HCT116 (cell line): ENCODE measurements around the gene ETV7. TPM values are rescaled to one million over a fixed set of nuclear protein-coding genes. Genes with fewer than 3 reads are reported as not detected.

Experiments
- ATAC-seq: fragments of 200-7000 bp; cut with Tn5 transposase; 2 replicates; pipeline ENCODE4 v1.9.1; 2020; ENCODE audit warnings: mild to moderate bottlenecking, moderate library complexity
- BruUV-seq: library from RNA; stranded (reverse); fragments of 400-500 nt; replicated peaks from 2 replicates; lab custom pipeline; 2021; lab: Mats Ljungman, UMichigan
- CTCF ChIA-PET: fragments of 300-600 bp; sonication (Branson Sonifier 250); formaldehyde crosslinking; loops from one replicate; lab custom pipeline; 2021; ENCODE audit warnings: antibody characterized with exemption; lab: Charles Lee
- POLR2A ChIA-PET: fragments of 300-600, 350-600 bp; sonication (Branson Sonifier 250); formaldehyde crosslinking; loops from one replicate; lab custom pipeline; 2021; ENCODE audit warnings: antibody characterized with exemption; lab: Charles Lee
- RAD21 ChIA-PET, 2 experiments: fragments of 300-600 bp; sonication (Branson Sonifier 250); formaldehyde crosslinking; loops; one replicate each; lab custom pipeline; 2023; ENCODE audit warnings: low total read pairs in 2 of 2; ENCODE audit not compliant: uncharacterized antibody in 2 of 2, unreplicated experiment in 2 of 2, low non-redundant PET in 1 of 2; lab: Charles Lee
- DNase-seq: peaks from one replicate; pipeline ENCODE4 v3.0.0-alpha.2; 2010; ENCODE audit warnings: low read depth, low spot score
- H2AFZ ChIP-seq: fragments of 200-600 bp; shearing (Covaris generic), sonication (generic); 2 replicates; pipeline ENCODE4 v1.6.1; 2017; ENCODE audit warnings: low read depth, mixed run types, mixed read lengths, antibody characterized with exemption, low read length; ENCODE audit not compliant: poor library complexity, severe bottlenecking
- H3K27ac ChIP-seq: 2 replicates; pipeline ENCODE4 v1.5.1; 2012; ENCODE audit warnings: low read depth, low read length
- H3K27me3 ChIP-seq: fragments of 200-600 bp; sonication (generic); 2 replicates; pipeline ENCODE4 v1.6.1; 2016; ENCODE audit warnings: mixed run types, low read length, mixed read lengths; ENCODE audit not compliant: insufficient read depth
- H3K36me3 ChIP-seq, 2 experiments: fragments of 200-500 bp in 1 of 2; fragments of 200-600 bp in 1 of 2; sonication (Bioruptor generic) in 1 of 2; sonication (generic) in 1 of 2; 2 replicates each; pipeline versions ENCODE4 v1.5.1 to v1.6.1; 2014 to 2016; ENCODE audit warnings: low read length in 2 of 2, inconsistent platforms in 1 of 2, mixed read lengths in 1 of 2, mixed run types in 1 of 2; ENCODE audit not compliant: insufficient read depth in 2 of 2, control insufficient read depth in 1 of 2
- H3K4me1 ChIP-seq, 2 experiments: fragments of 200-600 bp in 1 of 2; sonication (generic) in 1 of 2; 2 replicates each; pipeline versions ENCODE4 v1.5.1 to v1.6.1; 2012 to 2017; ENCODE audit warnings: low read length in 2 of 2, inconsistent platforms in 1 of 2, mild to moderate bottlenecking in 1 of 2, mixed read lengths in 1 of 2, mixed run types in 1 of 2, moderate library complexity in 1 of 2; ENCODE audit not compliant: insufficient read depth in 2 of 2, control insufficient read depth in 1 of 2
- H3K4me2 ChIP-seq: fragments of 200-600 bp; sonication (generic); 2 replicates; pipeline ENCODE4 v1.6.1; 2017; ENCODE audit warnings: mixed run types, low read length, mixed read lengths
- H3K4me3 ChIP-seq, 2 experiments: fragments of 200-600 bp in 1 of 2; sonication (generic) in 1 of 2; replicated peaks in 1 of 2; 2 replicates each; pipeline ENCODE4 v1.5.1; 2011 to 2016; ENCODE audit warnings: low read length in 2 of 2, control low read depth in 1 of 2, low read depth in 1 of 2, mild to moderate bottlenecking in 1 of 2, mixed read lengths in 1 of 2, mixed run types in 1 of 2
- H3K79me2 ChIP-seq: fragments of 200-600 bp; sonication (generic); 2 replicates; pipeline ENCODE4 v1.6.1; 2017; ENCODE audit warnings: mild to moderate bottlenecking, mixed run types, low read length, moderate library complexity, mixed read lengths; ENCODE audit not compliant: insufficient read depth
- H3K9ac ChIP-seq: fragments of 200-600 bp; sonication (generic); 2 replicates; pipeline ENCODE4 v1.6.1; 2016; ENCODE audit warnings: low read length, mixed read lengths
- H3K9me2 ChIP-seq: fragments of 200-600 bp; sonication (generic), shearing (Covaris generic); 2 replicates; pipeline ENCODE4 v1.6.1; 2017; ENCODE audit warnings: mixed run types, mild to moderate bottlenecking, moderate library complexity; ENCODE audit not compliant: insufficient read depth
- H3K9me3 ChIP-seq, 2 experiments: fragments of 200-500 bp in 1 of 2; fragments of 200-600 bp in 1 of 2; sonication (Bioruptor generic) in 1 of 2; sonication (generic) in 1 of 2; 2 replicates each; pipeline ENCODE4 v1.6.1; 2014 to 2017; ENCODE audit warnings: low read length in 2 of 2, mixed read lengths in 2 of 2, inconsistent platforms in 1 of 2, low read depth in 1 of 2, mild to moderate bottlenecking in 1 of 2, mixed run types in 1 of 2, moderate library complexity in 1 of 2; ENCODE audit not compliant: control insufficient read depth in 1 of 2, insufficient read depth in 1 of 2
- H4K20me1 ChIP-seq: fragments of 200-600 bp; sonication (generic), shearing (Covaris generic); 2 replicates; pipeline ENCODE4 v1.6.1; 2017; ENCODE audit warnings: mixed run types, mild to moderate bottlenecking, moderate library complexity; ENCODE audit not compliant: insufficient read depth
- ATF3 ChIP-seq: IDR thresholded peaks from 2 replicates; pipeline ENCODE4 v1.6.1; 2012
- CBX3 ChIP-seq: IDR thresholded peaks from 2 replicates; pipeline ENCODE4 v1.6.1; 2012; ENCODE audit warnings: low read depth
- CEBPB ChIP-seq: IDR thresholded peaks from 2 replicates; pipeline ENCODE4 v1.6.1; 2012; ENCODE audit warnings: low read depth
- ELF1 ChIP-seq: IDR thresholded peaks from 2 replicates; pipeline ENCODE4 v1.6.1; 2012; ENCODE audit warnings: low read depth, borderline replicate concordance
- JUND ChIP-seq: IDR thresholded peaks from 2 replicates; pipeline ENCODE4 v1.6.1; 2012
- MAX ChIP-seq: IDR thresholded peaks from 2 replicates; pipeline ENCODE4 v1.6.1; 2012
- POLR2A ChIP-seq: IDR thresholded peaks from 2 replicates; pipeline ENCODE4 v1.7.0; 2011; ENCODE audit warnings: borderline replicate concordance; ENCODE audit not compliant: insufficient read depth, insufficient read length; ENCODE audit errors: extremely low read depth
- POLR2AphosphoS5 ChIP-seq: IDR thresholded peaks from 2 replicates; pipeline ENCODE4 v1.6.1; 2011; ENCODE audit warnings: mild to moderate bottlenecking, low read depth, low read length, moderate library complexity
- SP1 ChIP-seq: IDR thresholded peaks from 2 replicates; pipeline ENCODE4 v1.6.1; 2012; ENCODE audit warnings: low read depth
- SRF ChIP-seq: IDR thresholded peaks from 2 replicates; pipeline ENCODE4 v1.6.1; 2012; ENCODE audit warnings: low read depth
- YY1 ChIP-seq: IDR thresholded peaks from 2 replicates; pipeline ENCODE4 v1.6.1; 2011; ENCODE audit warnings: low read length, low read depth, moderate library complexity, mild to moderate bottlenecking; ENCODE audit not compliant: insufficient replicate concordance; ENCODE audit errors: extremely low read depth
- ZBTB33 ChIP-seq: IDR thresholded peaks from 2 replicates; pipeline ENCODE4 v1.6.1; 2011; ENCODE audit warnings: mild to moderate bottlenecking, low read length, moderate library complexity; ENCODE audit not compliant: insufficient replicate concordance; ENCODE audit errors: extremely low read depth
- ZFX ChIP-seq: fragments of 450-650 bp; IDR thresholded peaks from 2 replicates; pipeline ENCODE4 v1.6.1; 2017
- ZNF274 ChIP-seq: fragments of 200-500 bp; sonication (Bioruptor generic); IDR thresholded peaks from 2 replicates; pipeline ENCODE4 v1.6.1; 2014; ENCODE audit warnings: mild to moderate bottlenecking, low read depth, low read length, inconsistent platforms
- intact Hi-C: fragments of 100-400 bp; cut with micrococcal nuclease; formaldehyde crosslinking; loops from 2 replicates; pipeline ENCODE4 v1.10.0; 2022
- total RNA-seq: library from RNA; stranded (reverse); gene quantifications from one replicate; pipeline ENCODE4 v1.2.1, GENCODE V29; 2021; ENCODE audit not compliant: unreplicated experiment

Gene ETV7
- total RNA-seq, 1 experiment from 2014 or later: 1.0 TPM

GRCh38 chr6:36353411-36353915, 34.0 kb downstream of the ETV7 start:
- DNase-seq: no peak
- Histone ChIP-seq H3K27me3 (no peaks in the 10 kb centered on the region), H3K4me3 (no peak overlapping the region), H3K9ac (no peak overlapping the region), H3K9me3 (peaks cover 0 to 5% of the 10 kb centered on the region in 2 experiments; a peak in 1 of 4 replicates), H3K79me2 (no peaks in the 10 kb centered on the region), H3K4me1 (peaks cover 0 to 10% of the 10 kb centered on the region in 2 experiments; a peak in 1 of 4 replicates), H3K27ac (no peak overlapping the region), H3K4me2 (no peak overlapping the region), H3K36me3 (no peaks in the 10 kb centered on the region), H4K20me1 (no peaks in the 10 kb centered on the region), H2AFZ (no peak overlapping the region), H3K9me2 (no peaks in the 10 kb centered on the region)
- POLR2A ChIA-PET: no interaction called here
- no peak for TF ChIP-seq POLR2A
- BruUV-seq: no TSS peak
- RAD21 ChIA-PET: no interaction called here
- intact Hi-C loops: no loop called here
- CTCF ChIA-PET: interaction anchor here (0.7 to 2.1 kb wide), 3 partner anchors 12 to 429 kb away, joined by 3 to 8 read pairs (median 4); no protein-coding TSS in a partner anchor
- no peak for ATAC-seq

- BruUV-seq: no TSS peak
- Histone ChIP-seq H3K27ac (no peak overlapping the region), H3K27me3 (no peaks in the 10 kb centered on the region), H3K4me1 (peaks cover 0 to 10% of the 10 kb centered on the region in 2 experiments; a peak in 1 of 4 replicates), H2AFZ (no peak overlapping the region), H3K79me2 (no peaks in the 10 kb centered on the region), H3K9me3 (peaks cover 0 to 5% of the 10 kb centered on the region in 2 experiments; a peak in 1 of 4 replicates), H3K4me3 (no peak overlapping the region), H3K36me3 (no peaks in the 10 kb centered on the region), H4K20me1 (no peaks in the 10 kb centered on the region), H3K9me2 (no peaks in the 10 kb centered on the region), H3K4me2 (no peak overlapping the region), H3K9ac (no peak overlapping the region)
- no peak for ATAC-seq
- ChIA-PET POLR2A (no interaction called here), CTCF (interaction anchor here (0.7 to 2.1 kb wide), 3 partner anchors 12 to 430 kb away, joined by 3 to 8 read pairs (median 4); no protein-coding TSS in a partner anchor), RAD21 (no interaction called here)
- no peak for DNase-seq
- intact Hi-C loops: no loop called here
- no peak for TF ChIP-seq MAX
- no peak for TF ChIP-seq POLR2AphosphoS5
- TF ChIP-seq YY1: no peak
- no peak for TF ChIP-seq ELF1
- no peak for TF ChIP-seq CBX3
- no peak for TF ChIP-seq SP1
- TF ChIP-seq ZBTB33: no peak
- TF ChIP-seq SRF: no peak
- no peak for TF ChIP-seq ZNF274
- TF ChIP-seq POLR2A: no peak
- TF ChIP-seq JUND: no peak
- TF ChIP-seq ATF3: no peak
- no peak for TF ChIP-seq CEBPB
- TF ChIP-seq ZFX: no peak
These were observed 34.9 kb downstream of the ETV7 start for GRCh38 chr6:36352477-36353157.
